Vagina (tissue), 2 donors: ENCODE results near the gene KRTAP22-2. TPM values are rescaled to one million over a fixed set of nuclear protein-coding genes. Genes with fewer than 3 reads are reported as not detected.

Experiments
- DNase-seq, 2 donors: peaks; one replicate each; pipeline ENCODE4 v3.0.0-alpha.2; 2017; ENCODE audit errors: extremely low spot score in 2 of 2
- H3K27ac ChIP-seq: fragments of 200-600 bp; sonication (generic); one replicate; pipeline ENCODE4 v1.5.1; 2019
- H3K27me3 ChIP-seq: fragments of 200-600 bp; sonication (generic); one replicate; pipeline ENCODE4 v1.5.1; 2019
- H3K36me3 ChIP-seq, 2 donors: fragments of 200-600 bp; sonication (generic); one replicate each; pipeline ENCODE4 v1.5.1; 2017 to 2019
- H3K4me1 ChIP-seq: fragments of 200-600 bp; sonication (generic); one replicate; pipeline ENCODE4 v1.5.1; 2019
- H3K4me3 ChIP-seq, 2 donors: fragments of 200-600 bp; sonication (generic); 1 replicate in 1 of 2; 2 replicates in 1 of 2; pipeline ENCODE4 v1.5.1; 2016 to 2019
- H3K9me3 ChIP-seq: fragments of 200-600 bp; sonication (generic); one replicate; pipeline ENCODE4 v1.5.1; 2019
- POLR2A ChIP-seq, 2 donors: fragments of 450-650 bp; IDR thresholded peaks; one replicate each; pipeline ENCODE4 v1.6.1; 2017; ENCODE audit warnings: antibody characterized with exemption in 2 of 2, mild to moderate bottlenecking in 2 of 2, moderate library complexity in 2 of 2
- POLR2AphosphoS5 ChIP-seq, 2 donors: sonication (generic); formaldehyde crosslinking; IDR thresholded peaks; one replicate each; pipeline ENCODE4 v1.9.0; 2017; ENCODE audit warnings: antibody characterized with exemption in 2 of 2, mild to moderate bottlenecking in 2 of 2, low read depth in 1 of 2; ENCODE audit not compliant: insufficient read depth in 1 of 2
- intact Hi-C: fragments of 100-400 bp; cut with DNase I; formaldehyde crosslinking; loops from one replicate; pipeline ENCODE4 v1.15.1; 2023
- total RNA-seq: library from RNA; depleted of rRNA; stranded (reverse); fragments of >200 nt; gene quantifications from one replicate; pipeline ENCODE4 v1.2.3, GENCODE V29; 2016
- TF ChIP-seq, protein P1 (sequence below), 3 experiments: fragments of 450-650 bp in 2 of 3; fragments of 200-600 bp in 1 of 3; sonication (generic) in 1 of 3; IDR thresholded peaks; one replicate each; pipeline ENCODE4 v1.5.1; 2017 to 2019; ENCODE audit warnings: antibody characterized with exemption in 3 of 3, mild to moderate bottlenecking in 2 of 3, moderate library complexity in 2 of 3

The KRTAP22-2 gene
- total RNA-seq, 1 donor from 2014 or later, result not detected

- no peak for DNase-seq
- intact Hi-C loops, result no loop called here
- Histone ChIP-seq H3K9me3 (no peaks in the 10 kb centered on the region), H3K4me3 (no peak overlapping the region), H3K27me3 (no peaks in the 10 kb centered on the region), H3K4me1 (no peaks in the 10 kb centered on the region), H3K27ac (no peak overlapping the region), H3K36me3 (no peaks in the 10 kb centered on the region)
- TF ChIP-seq POLR2A (IDR thresholded peaks at IDR 0.05), result no peak
- TF ChIP-seq POLR2AphosphoS5 (IDR thresholded peaks at IDR 0.05; ENCODE audit: insufficient read depth in 1 of 2, low read depth in 1 of 2), result no peak
- TF ChIP-seq, protein P1, sequence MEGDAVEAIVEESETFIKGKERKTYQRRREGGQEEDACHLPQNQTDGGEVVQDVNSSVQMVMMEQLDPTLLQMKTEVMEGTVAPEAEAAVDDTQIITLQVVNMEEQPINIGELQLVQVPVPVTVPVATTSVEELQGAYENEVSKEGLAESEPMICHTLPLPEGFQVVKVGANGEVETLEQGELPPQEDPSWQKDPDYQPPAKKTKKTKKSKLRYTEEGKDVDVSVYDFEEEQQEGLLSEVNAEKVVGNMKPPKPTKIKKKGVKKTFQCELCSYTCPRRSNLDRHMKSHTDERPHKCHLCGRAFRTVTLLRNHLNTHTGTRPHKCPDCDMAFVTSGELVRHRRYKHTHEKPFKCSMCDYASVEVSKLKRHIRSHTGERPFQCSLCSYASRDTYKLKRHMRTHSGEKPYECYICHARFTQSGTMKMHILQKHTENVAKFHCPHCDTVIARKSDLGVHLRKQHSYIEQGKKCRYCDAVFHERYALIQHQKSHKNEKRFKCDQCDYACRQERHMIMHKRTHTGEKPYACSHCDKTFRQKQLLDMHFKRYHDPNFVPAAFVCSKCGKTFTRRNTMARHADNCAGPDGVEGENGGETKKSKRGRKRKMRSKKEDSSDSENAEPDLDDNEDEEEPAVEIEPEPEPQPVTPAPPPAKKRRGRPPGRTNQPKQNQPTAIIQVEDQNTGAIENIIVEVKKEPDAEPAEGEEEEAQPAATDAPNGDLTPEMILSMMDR (IDR thresholded peaks at IDR 0.05), result no peak
Measured at GRCh38 chr21:30577766-30578165, 12.4 kb downstream of the KRTAP22-2 start.

GRCh38 chr21:30567617-30568016 is 22.6 kb downstream of the KRTAP22-2 start:
- intact Hi-C loops, result no loop called here
- H3K27me3 ChIP-seq, result no peaks in the 10 kb centered on the region
- no peak overlapping the region for H3K27ac ChIP-seq
- TF ChIP-seq, protein P1 (IDR thresholded peaks at IDR 0.05), result no peak
- TF ChIP-seq POLR2A (IDR thresholded peaks at IDR 0.05) (no peak), POLR2AphosphoS5 (IDR thresholded peaks at IDR 0.05; ENCODE audit: insufficient read depth in 1 of 2, low read depth in 1 of 2) (no peak)
- DNase-seq, result no peak
- H3K9me3 ChIP-seq, result no peaks in the 10 kb centered on the region
- H3K4me1 ChIP-seq, result no peaks in the 10 kb centered on the region
- no peak overlapping the region for H3K4me3 ChIP-seq
- H3K36me3 ChIP-seq, result no peaks in the 10 kb centered on the region

DNA sequence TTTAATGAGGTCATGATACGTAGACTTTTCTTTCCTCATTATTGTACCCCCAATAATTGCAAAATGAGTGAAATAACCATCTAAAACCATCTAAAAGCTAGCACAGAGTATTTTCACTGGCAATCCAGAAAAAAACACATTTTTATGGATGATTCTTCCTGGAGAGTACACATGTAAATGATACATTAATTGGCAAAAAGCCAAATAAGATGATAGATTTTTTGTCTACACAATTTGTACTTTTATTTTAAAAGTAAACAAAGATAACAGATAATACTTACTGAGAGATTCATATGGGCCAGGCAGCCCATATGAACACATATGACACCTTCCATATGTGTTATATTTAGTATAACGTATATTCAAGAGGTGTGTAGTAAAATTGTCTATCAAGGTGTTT is 26.6 kb downstream of the KRTAP22-2 start:
- H3K27ac ChIP-seq, result no peak overlapping the region
- no peaks in the 10 kb centered on the region for H3K9me3 ChIP-seq
- intact Hi-C loops, result no loop called here
- no peaks in the 10 kb centered on the region for H3K27me3 ChIP-seq
- H3K4me1 ChIP-seq, result no peaks in the 10 kb centered on the region
- no peaks in the 10 kb centered on the region for H3K36me3 ChIP-seq
- no peak overlapping the region for H3K4me3 ChIP-seq
- no peak for TF ChIP-seq POLR2AphosphoS5 (IDR thresholded peaks at IDR 0.05; ENCODE audit: insufficient read depth in 1 of 2, low read depth in 1 of 2)
- TF ChIP-seq, protein P1 (IDR thresholded peaks at IDR 0.05), result no peak
- TF ChIP-seq POLR2A (IDR thresholded peaks at IDR 0.05), result no peak
- DNase-seq, result no peak

DNA sequence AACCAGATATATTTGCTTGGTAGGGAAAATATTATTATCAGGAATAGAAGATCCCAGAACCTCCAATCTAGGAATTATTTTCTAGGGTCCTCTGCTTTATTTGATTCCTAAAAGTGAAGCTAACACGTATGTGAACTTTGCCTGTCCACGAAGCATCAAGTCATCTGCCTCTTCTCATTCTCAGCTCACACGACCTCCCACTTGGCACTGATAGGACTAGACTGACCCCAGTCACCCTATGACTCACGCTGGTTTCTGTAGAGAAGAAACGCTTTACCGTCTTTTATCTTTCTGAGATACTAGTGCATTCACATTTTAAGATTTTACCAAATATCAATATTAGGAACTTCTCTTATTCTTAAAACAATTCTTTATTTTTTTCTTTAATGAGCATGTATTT is 27.1 kb downstream of the KRTAP22-2 start:
- H3K4me3 ChIP-seq, result no peak overlapping the region
- H3K27ac ChIP-seq, result no peak overlapping the region
- H3K27me3 ChIP-seq, result no peaks in the 10 kb centered on the region
- no peaks in the 10 kb centered on the region for H3K4me1 ChIP-seq
- no peaks in the 10 kb centered on the region for H3K36me3 ChIP-seq
- TF ChIP-seq, protein P1 (IDR thresholded peaks at IDR 0.05), result no peak
- TF ChIP-seq POLR2A (IDR thresholded peaks at IDR 0.05) (no peak), POLR2AphosphoS5 (IDR thresholded peaks at IDR 0.05; ENCODE audit: insufficient read depth in 1 of 2, low read depth in 1 of 2) (no peak)
- no peaks in the 10 kb centered on the region for H3K9me3 ChIP-seq
- DNase-seq, result no peak
- intact Hi-C loops, result no loop called here

- no peaks in the 10 kb centered on the region for H3K4me1 ChIP-seq
- no peak overlapping the region for H3K4me3 ChIP-seq
- H3K27ac ChIP-seq, result no peak overlapping the region
- intact Hi-C loops, result no loop called here
- no peaks in the 10 kb centered on the region for H3K27me3 ChIP-seq
- DNase-seq, result no peak
- TF ChIP-seq, protein P1 (IDR thresholded peaks at IDR 0.05), result no peak
- TF ChIP-seq POLR2A (IDR thresholded peaks at IDR 0.05), result no peak
- TF ChIP-seq POLR2AphosphoS5 (IDR thresholded peaks at IDR 0.05; ENCODE audit: insufficient read depth in 1 of 2, low read depth in 1 of 2), result no peak
- no peaks in the 10 kb centered on the region for H3K9me3 ChIP-seq
- H3K36me3 ChIP-seq, result no peaks in the 10 kb centered on the region
Measured at GRCh38 chr21:30561957-30562356, 28.2 kb downstream of the KRTAP22-2 start.
